MM.1S (cell line): ENCODE measurements around the gene NYAP1.

Source experiments
- DNase-seq: peaks from one replicate; pipeline ENCODE4 v3.0.0-alpha.2; 2015
- H2AFZ ChIP-seq: fragments of 300-600 bp; sonication (generic); 2 replicates; pipeline ENCODE4 v1.6.0; 2016; ENCODE audit warnings: antibody characterized with exemption, low read length
- H3F3A ChIP-seq: fragments of 300-600 bp; sonication (generic); 2 replicates; pipeline ENCODE4 v1.6.1; 2016; ENCODE audit warnings: mild to moderate bottlenecking, antibody characterized with exemption, low read length, moderate library complexity, mixed read lengths; ENCODE audit not compliant: insufficient read depth
- H3K27ac ChIP-seq: fragments of 300-600 bp; sonication (generic); 2 replicates; pipeline ENCODE4 v1.5.1; 2016; ENCODE audit warnings: mild to moderate bottlenecking, low read length
- H3K27me3 ChIP-seq: fragments of 300-600 bp; sonication (generic); replicated peaks from 2 replicates; pipeline ENCODE4 v1.6.0; 2016; ENCODE audit warnings: low read length; ENCODE audit not compliant: insufficient read depth
- H3K36me3 ChIP-seq: fragments of 300-600 bp; sonication (generic); replicated peaks from 2 replicates; pipeline ENCODE4 v1.6.1; 2016; ENCODE audit warnings: mild to moderate bottlenecking, low read length, mixed read lengths; ENCODE audit not compliant: insufficient read depth
- H3K4me1 ChIP-seq: fragments of 300-600 bp; sonication (generic); 2 replicates; pipeline ENCODE4 v1.6.1; 2016; ENCODE audit warnings: low read length, mixed read lengths
- H3K4me2 ChIP-seq: fragments of 300-600 bp; sonication (generic); 2 replicates; pipeline ENCODE4 v1.6.0; 2016; ENCODE audit warnings: low read depth, low read length
- H3K4me3 ChIP-seq: fragments of 300-600 bp; sonication (generic); 2 replicates; pipeline ENCODE4 v1.5.1; 2016; ENCODE audit warnings: low read length, mixed read lengths
- H3K79me2 ChIP-seq: fragments of 300-600 bp; sonication (generic); 2 replicates; pipeline ENCODE4 v1.6.1; 2016; ENCODE audit warnings: mixed run types, low read length, mixed read lengths
- H3K9ac ChIP-seq: fragments of 300-600 bp; sonication (generic); 2 replicates; pipeline ENCODE4 v1.6.1; 2016; ENCODE audit warnings: low read length, mixed read lengths
- H3K9me2 ChIP-seq: fragments of 300-600 bp; sonication (generic); replicated peaks from 2 replicates; pipeline ENCODE4 v1.6.1; 2016; ENCODE audit warnings: mild to moderate bottlenecking, low read length, mixed read lengths; ENCODE audit not compliant: insufficient read depth
- H3K9me3 ChIP-seq: fragments of 300-600 bp; sonication (generic); replicated peaks from 2 replicates; pipeline ENCODE4 v1.6.1; 2016; ENCODE audit warnings: mild to moderate bottlenecking, low read length, mixed read lengths; ENCODE audit not compliant: insufficient read depth
- H4K20me1 ChIP-seq: fragments of 300-600 bp; sonication (generic); 2 replicates; pipeline ENCODE4 v1.6.1; 2016; ENCODE audit warnings: mild to moderate bottlenecking, low read length, moderate library complexity, mixed read lengths; ENCODE audit not compliant: insufficient read depth
- EZH2 ChIP-seq: fragments of 300-600 bp; sonication (generic); optimal IDR thresholded peaks from 2 replicates; pipeline ENCODE3; 2017; ENCODE audit warnings: low read depth, mild to moderate bottlenecking, antibody characterized with exemption, low read length, mixed read lengths
- EZH2phosphoT487 ChIP-seq: fragments of 300-600 bp; sonication (generic); IDR thresholded peaks from 2 replicates; pipeline ENCODE4 v1.6.1; 2018; ENCODE audit warnings: antibody characterized with exemption, low read length
- TF ChIP-seq, protein P1 (sequence below): fragments of 300-600 bp; sonication (generic); IDR thresholded peaks from 2 replicates; pipeline ENCODE4 v1.5.1; 2016; ENCODE audit warnings: antibody characterized with exemption, low read length, mixed read lengths

NYAP1 gene

DNA sequence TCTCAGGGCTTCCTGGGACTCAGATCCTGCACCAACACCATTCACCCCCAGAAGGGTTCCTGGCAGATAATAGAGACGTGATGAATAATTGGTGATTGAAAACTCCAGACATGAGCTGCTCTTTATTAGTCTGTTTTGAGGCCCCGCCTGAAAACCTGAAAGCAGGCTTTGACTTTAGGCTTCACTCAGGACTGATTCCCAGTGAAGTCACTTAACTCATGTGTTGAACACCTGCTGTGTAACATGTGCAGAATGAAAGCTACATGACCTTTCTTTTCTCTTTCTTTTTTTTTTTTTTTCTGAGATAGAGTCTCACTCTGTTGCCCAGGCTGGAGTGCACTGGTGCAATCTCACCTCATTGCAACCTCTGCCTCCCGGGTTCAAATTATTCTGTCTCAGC, 28.5 kb upstream of the NYAP1 start:
- TF ChIP-seq EZH2phosphoT487 (no peak), EZH2 (no peak)
- TF ChIP-seq, protein P1, sequence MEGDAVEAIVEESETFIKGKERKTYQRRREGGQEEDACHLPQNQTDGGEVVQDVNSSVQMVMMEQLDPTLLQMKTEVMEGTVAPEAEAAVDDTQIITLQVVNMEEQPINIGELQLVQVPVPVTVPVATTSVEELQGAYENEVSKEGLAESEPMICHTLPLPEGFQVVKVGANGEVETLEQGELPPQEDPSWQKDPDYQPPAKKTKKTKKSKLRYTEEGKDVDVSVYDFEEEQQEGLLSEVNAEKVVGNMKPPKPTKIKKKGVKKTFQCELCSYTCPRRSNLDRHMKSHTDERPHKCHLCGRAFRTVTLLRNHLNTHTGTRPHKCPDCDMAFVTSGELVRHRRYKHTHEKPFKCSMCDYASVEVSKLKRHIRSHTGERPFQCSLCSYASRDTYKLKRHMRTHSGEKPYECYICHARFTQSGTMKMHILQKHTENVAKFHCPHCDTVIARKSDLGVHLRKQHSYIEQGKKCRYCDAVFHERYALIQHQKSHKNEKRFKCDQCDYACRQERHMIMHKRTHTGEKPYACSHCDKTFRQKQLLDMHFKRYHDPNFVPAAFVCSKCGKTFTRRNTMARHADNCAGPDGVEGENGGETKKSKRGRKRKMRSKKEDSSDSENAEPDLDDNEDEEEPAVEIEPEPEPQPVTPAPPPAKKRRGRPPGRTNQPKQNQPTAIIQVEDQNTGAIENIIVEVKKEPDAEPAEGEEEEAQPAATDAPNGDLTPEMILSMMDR = no peak
- Histone ChIP-seq H3K36me3 (no peaks in the 10 kb centered on the region), H2AFZ (no peak overlapping the region), H3K79me2 (no peaks in the 10 kb centered on the region), H3K9ac (no peak overlapping the region), H3K27me3 (no peaks in the 10 kb centered on the region), H3F3A (no peaks in the 10 kb centered on the region), H4K20me1 (no peaks in the 10 kb centered on the region), H3K4me2 (no peak overlapping the region), H3K9me2 (no peaks in the 10 kb centered on the region), H3K4me3 (no peak overlapping the region), H3K9me3 (no peaks in the 10 kb centered on the region), H3K27ac (no peak overlapping the region), H3K4me1 (no peaks in the 10 kb centered on the region)
- DNase-seq = no peak

DNA sequence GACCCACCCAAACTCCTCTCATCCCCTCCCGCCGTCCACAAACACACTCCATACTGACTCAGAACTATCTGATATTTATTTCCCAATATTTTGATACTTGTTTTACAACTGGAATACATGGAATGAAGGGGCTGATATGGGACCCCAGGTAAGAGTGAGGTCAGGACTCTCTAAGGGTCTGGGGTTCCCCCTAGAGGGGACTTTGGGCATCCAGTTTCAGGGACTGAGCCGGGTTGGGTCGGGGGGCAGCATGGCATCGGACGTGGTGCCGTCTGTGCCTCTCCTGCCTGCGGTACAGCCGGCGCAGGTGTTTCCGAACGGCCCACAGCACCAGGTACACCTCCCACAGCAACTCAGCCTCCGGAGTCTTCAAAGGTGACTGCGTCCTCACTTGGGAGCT, 27.2 kb upstream of the NYAP1 start:
- TF ChIP-seq EZH2phosphoT487 = no peak
- no peak for TF ChIP-seq EZH2
- TF ChIP-seq, protein P1 = no peak
- H3K79me2 ChIP-seq = no peaks in the 10 kb centered on the region
- H3K36me3 ChIP-seq = no peaks in the 10 kb centered on the region
- H3K9me2 ChIP-seq = no peaks in the 10 kb centered on the region
- no peaks in the 10 kb centered on the region for H3K27me3 ChIP-seq
- H2AFZ ChIP-seq = no peak overlapping the region
- H3K4me2 ChIP-seq = no peak overlapping the region
- no peak overlapping the region for H3K9ac ChIP-seq
- H3F3A ChIP-seq = no peaks in the 10 kb centered on the region
- no peaks in the 10 kb centered on the region for H4K20me1 ChIP-seq
- no peak for DNase-seq
- H3K4me1 ChIP-seq = no peaks in the 10 kb centered on the region
- H3K9me3 ChIP-seq = no peaks in the 10 kb centered on the region
- no peak overlapping the region for H3K4me3 ChIP-seq
- H3K27ac ChIP-seq = no peak overlapping the region

DNA sequence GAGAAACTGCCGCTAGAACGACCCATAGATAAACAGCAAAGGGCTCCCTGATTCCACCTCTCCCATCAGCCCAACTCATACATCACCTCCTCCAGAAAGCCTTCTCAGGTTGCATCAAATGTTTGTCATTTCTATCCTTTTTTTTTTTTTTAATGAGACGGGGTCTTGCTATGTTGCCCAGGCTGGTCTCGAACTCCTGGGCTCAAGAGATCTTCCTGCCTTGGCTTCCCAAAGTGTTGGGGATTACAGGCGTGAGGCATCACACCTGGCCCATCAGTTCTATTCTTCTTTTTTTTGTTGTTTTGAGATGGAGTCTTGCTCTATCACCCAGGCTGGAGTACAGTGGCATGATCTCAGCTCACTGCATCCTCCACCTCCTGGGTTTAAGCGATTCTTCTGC, 26.7 kb upstream of the NYAP1 start:
- Histone ChIP-seq H3K4me2 (no peak overlapping the region), H3K79me2 (no peaks in the 10 kb centered on the region), H3K4me3 (no peak overlapping the region), H3K27ac (no peak overlapping the region), H3K27me3 (no peaks in the 10 kb centered on the region), H3K9me2 (no peaks in the 10 kb centered on the region), H3K4me1 (no peaks in the 10 kb centered on the region), H3F3A (no peaks in the 10 kb centered on the region), H4K20me1 (no peaks in the 10 kb centered on the region), H3K36me3 (no peaks in the 10 kb centered on the region), H3K9ac (no peak overlapping the region), H3K9me3 (no peaks in the 10 kb centered on the region), H2AFZ (no peak overlapping the region)
- no peak for DNase-seq
- TF ChIP-seq EZH2 (no peak), EZH2phosphoT487 (no peak)
- TF ChIP-seq, protein P1 = no peak
